Naive thymus-derived CD4-positive, alpha-beta T cell (primary cell): ENCODE data around the gene CRTC3. TPM values are rescaled to one million over a fixed set of nuclear protein-coding genes. Genes with fewer than 3 reads are reported as not detected.

Source experiments
- ATAC-seq: fragments of 150-1000 bp; cut with Tn5 transposase; 2 replicates; pipeline ENCODE4 v1.10.0; 2021; ENCODE audit warnings: mild to moderate bottlenecking, moderate library complexity
- CTCF ChIA-PET: fragments of 350-600 bp; sonication (Branson Sonifier 250); formaldehyde crosslinking; loops from one replicate; lab custom pipeline; 2021; ENCODE audit warnings: antibody characterized with exemption; lab: Charles Lee
- POLR2A ChIA-PET: fragments of 350-600 bp; sonication (Branson Sonifier 250); formaldehyde crosslinking; loops from one replicate; lab custom pipeline; 2021; ENCODE audit warnings: antibody characterized with exemption, inconsistent platforms; lab: Charles Lee
- DNase-seq, 9 donors: peaks; one replicate each; pipeline versions ENCODE4 v3.0.0 to v3.0.0-alpha.2; 2020 to 2022; ENCODE audit warnings: mixed read lengths in 1 of 9
- H3K27ac ChIP-seq: one replicate; pipeline ENCODE4 v1.7.0; 2013; ENCODE audit warnings: mild to moderate bottlenecking, low read depth, low read length, moderate library complexity
- H3K27me3 ChIP-seq, 2 donors: one replicate each; pipeline ENCODE4 v1.7.0; 2013; ENCODE audit warnings: low read length in 2 of 2, mild to moderate bottlenecking in 2 of 2, moderate library complexity in 2 of 2; ENCODE audit not compliant: control insufficient read depth in 2 of 2, insufficient read depth in 2 of 2
- H3K36me3 ChIP-seq, 3 experiments: 1 replicate in 2 of 3; 2 replicates in 1 of 3; pipeline ENCODE4 v1.7.0; 2013; ENCODE audit warnings: low read length in 3 of 3, mild to moderate bottlenecking in 3 of 3, moderate library complexity in 1 of 3; ENCODE audit not compliant: insufficient read depth in 3 of 3, control insufficient read depth in 2 of 3
- H3K4me1 ChIP-seq, 2 donors: one replicate each; pipeline ENCODE4 v1.7.0; 2013; ENCODE audit warnings: low read length in 2 of 2, mild to moderate bottlenecking in 2 of 2, moderate library complexity in 1 of 2; ENCODE audit not compliant: control insufficient read depth in 2 of 2, insufficient read depth in 2 of 2
- H3K4me3 ChIP-seq: 2 replicates; pipeline ENCODE4 v1.7.0; 2013; ENCODE audit warnings: mild to moderate bottlenecking, low read length
- H3K9me3 ChIP-seq, 3 experiments: 1 replicate in 2 of 3; 2 replicates in 1 of 3; pipeline ENCODE4 v1.7.0; 2013; ENCODE audit warnings: low read length in 3 of 3; ENCODE audit not compliant: control insufficient read depth in 2 of 3
- H3K27ac Mint-ChIP-seq, 9 donors: one replicate each; pipeline ENCODE4 v1.8.0; 2020 to 2022; ENCODE audit warnings: mixed read lengths in 9 of 9, mild to moderate bottlenecking in 8 of 9, moderate library complexity in 5 of 9, inconsistent platforms in 2 of 9
- H3K27me3 Mint-ChIP-seq, 5 donors: one replicate each; pipeline ENCODE4 v1.8.0; 2021 to 2022; ENCODE audit warnings: mixed read lengths in 5 of 5, mild to moderate bottlenecking in 1 of 5
- H3K36me3 Mint-ChIP-seq, 5 donors: one replicate each; pipeline ENCODE4 v1.8.0; 2020 to 2022; ENCODE audit warnings: mixed read lengths in 5 of 5, mild to moderate bottlenecking in 3 of 5, inconsistent platforms in 1 of 5
- H3K4me1 Mint-ChIP-seq, 7 donors: one replicate each; pipeline ENCODE4 v1.8.0; 2020 to 2022; ENCODE audit warnings: mixed read lengths in 7 of 7, mild to moderate bottlenecking in 3 of 7, inconsistent platforms in 1 of 7
- H3K4me3 Mint-ChIP-seq, 10 donors: one replicate each; pipeline ENCODE4 v1.8.0; 2020 to 2022; ENCODE audit warnings: mild to moderate bottlenecking in 10 of 10, mixed read lengths in 10 of 10, moderate library complexity in 6 of 10, inconsistent platforms in 2 of 10
- H3K9me3 Mint-ChIP-seq, 11 donors: one replicate each; pipeline ENCODE4 v1.8.0; 2020 to 2022; ENCODE audit warnings: mixed read lengths in 11 of 11, mild to moderate bottlenecking in 4 of 11, inconsistent platforms in 1 of 11, moderate library complexity in 1 of 11
- intact Hi-C, 2 donors: fragments of 100-400 bp; cut with micrococcal nuclease; formaldehyde crosslinking; loops; one replicate each; pipeline ENCODE4 v1.15.1; 2023
- polyA plus RNA-seq, 2 donors: library from polyadenylated mRNA; unstranded; fragments of 300-500 nt; fragmentation: Illumina TruSeq; gene quantifications; one replicate each; pipeline ENCODE4 v1.2.3, GENCODE V29; 2021
- total RNA-seq, 6 experiments: library from RNA in 5 of 6; stranded (reverse) in 5 of 6; gene quantifications; 1 replicate in 5 of 6; 2 replicates in 1 of 6; pipeline ENCODE4 v1.2.3 and lab custom pipeline; 2021 to 2026

Gene CRTC3
- total and polyA plus RNA-seq, 7 experiments from 2014 or later = 40.5 to 132 (median 106) TPM

DNA sequence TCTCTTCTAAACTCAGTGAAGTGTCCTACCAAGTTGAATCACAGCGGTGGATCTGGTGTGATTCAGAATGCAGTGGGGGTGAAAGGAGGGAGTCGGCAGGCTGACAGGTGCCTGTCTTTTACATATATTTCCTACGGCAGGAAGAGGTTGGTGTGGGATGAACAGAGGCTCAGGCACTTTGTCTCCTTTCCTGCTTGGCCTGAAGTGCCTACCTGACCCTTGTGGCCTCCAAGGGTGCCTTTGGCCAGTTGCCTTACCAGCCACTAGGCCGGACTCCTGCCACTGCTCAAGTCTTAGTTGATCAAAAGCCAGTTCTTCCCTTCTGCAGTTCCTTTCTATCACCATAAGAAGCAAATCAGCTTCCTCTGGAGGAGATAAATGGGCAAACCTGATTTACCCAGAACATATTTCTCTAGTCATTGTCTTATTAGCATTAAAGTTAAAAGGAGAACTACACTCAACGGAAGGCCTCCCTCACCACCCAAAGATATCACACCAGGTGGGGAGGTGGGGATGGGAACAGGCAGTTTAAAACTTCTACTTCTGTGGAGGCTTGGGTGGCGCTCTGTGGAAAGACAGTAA lies 52.1 kb downstream of the CRTC3 start:
- intact Hi-C loops = loop anchor here in 1 of 2 donors (1.0 to 2.0 kb wide), 3 partner anchors 8 to 17 kb away; no protein-coding TSS in a partner anchor
- Histone ChIP-seq H3K27ac (peak overlapping the region; percentile 70), H3K9me3 (no peaks in the 10 kb centered on the region), H3K27me3 (no peaks in the 10 kb centered on the region), H3K36me3 (peaks cover 0 to 4% (median 0%) of the 10 kb centered on the region in 3 experiments), H3K4me3 (no peak overlapping the region), H3K4me1 (peaks cover 4 to 45% of the 10 kb centered on the region in 2 donors)
- DNase-seq = peak in 2 of 9 donors; percentile 25 to 29
- Mint-ChIP-seq H3K27me3 (no peaks in the 10 kb centered on the region), H3K9me3 (no peaks in the 10 kb centered on the region), H3K36me3 (peaks cover 4 to 29% (median 11%) of the 10 kb centered on the region in 5 donors), H3K4me3 (peak overlapping the region; percentile 62 to 86 (median 76)), H3K4me1 (peaks cover 48 to 94% (median 78%) of the 10 kb centered on the region in 7 donors), H3K27ac (peak overlapping the region; percentile 65 to 99 (median 92))
- ATAC-seq = peak; percentile 51
- CTCF ChIA-PET = interaction anchor here (1.3 kb wide), 2 partner anchors 9 to 37 kb away, joined by 3 to 6 read pairs; no protein-coding TSS in a partner anchor
- POLR2A ChIA-PET = interaction anchor here (0.9 to 1.4 kb wide), 3 partner anchors 12 to 51 kb away, joined by 3 to 7 read pairs (median 5); no protein-coding TSS in a partner anchor

- ATAC-seq (no peak), DNase-seq (no peak)
- ChIA-PET CTCF (interaction anchor here (1.3 kb wide), 2 partner anchors 10 to 37 kb away, joined by 3 to 6 read pairs; no protein-coding TSS in a partner anchor), POLR2A (interaction anchor here (0.6 to 1.4 kb wide), 4 partner anchors 8 to 52 kb away, joined by 3 to 7 read pairs (median 4); no protein-coding TSS in a partner anchor)
- peaks cover 46 to 94% (median 78%) of the 10 kb centered on the region in 7 donors for H3K4me1 Mint-ChIP-seq
- peaks cover 0 to 4% (median 0%) of the 10 kb centered on the region in 3 experiments for H3K36me3 ChIP-seq
- peaks cover 6 to 51% of the 10 kb centered on the region in 2 donors for H3K4me1 ChIP-seq
- peak overlapping the region in 5 of 10 donors; percentile 48 to 85 (median 77) for H3K4me3 Mint-ChIP-seq
- H3K4me3 ChIP-seq = no peak overlapping the region
- H3K9me3 ChIP-seq = no peaks in the 10 kb centered on the region
- H3K9me3 Mint-ChIP-seq = no peaks in the 10 kb centered on the region
- H3K27ac Mint-ChIP-seq = peak overlapping the region in 8 of 9 donors; percentile 65 to 99 (median 93)
- intact Hi-C loops = loop anchor here in 1 of 2 donors (1.0 kb wide), 2 partner anchors 8 to 12 kb away; no protein-coding TSS in a partner anchor
- H3K27me3 ChIP-seq = no peaks in the 10 kb centered on the region
- H3K36me3 Mint-ChIP-seq = peaks cover 2 to 26% (median 13%) of the 10 kb centered on the region in 5 donors
- H3K27ac ChIP-seq = peak overlapping the region; percentile 70
- H3K27me3 Mint-ChIP-seq = no peaks in the 10 kb centered on the region
Observed at GRCh38 chr15:90582553-90582952, 52.8 kb downstream of the CRTC3 start.

DNA sequence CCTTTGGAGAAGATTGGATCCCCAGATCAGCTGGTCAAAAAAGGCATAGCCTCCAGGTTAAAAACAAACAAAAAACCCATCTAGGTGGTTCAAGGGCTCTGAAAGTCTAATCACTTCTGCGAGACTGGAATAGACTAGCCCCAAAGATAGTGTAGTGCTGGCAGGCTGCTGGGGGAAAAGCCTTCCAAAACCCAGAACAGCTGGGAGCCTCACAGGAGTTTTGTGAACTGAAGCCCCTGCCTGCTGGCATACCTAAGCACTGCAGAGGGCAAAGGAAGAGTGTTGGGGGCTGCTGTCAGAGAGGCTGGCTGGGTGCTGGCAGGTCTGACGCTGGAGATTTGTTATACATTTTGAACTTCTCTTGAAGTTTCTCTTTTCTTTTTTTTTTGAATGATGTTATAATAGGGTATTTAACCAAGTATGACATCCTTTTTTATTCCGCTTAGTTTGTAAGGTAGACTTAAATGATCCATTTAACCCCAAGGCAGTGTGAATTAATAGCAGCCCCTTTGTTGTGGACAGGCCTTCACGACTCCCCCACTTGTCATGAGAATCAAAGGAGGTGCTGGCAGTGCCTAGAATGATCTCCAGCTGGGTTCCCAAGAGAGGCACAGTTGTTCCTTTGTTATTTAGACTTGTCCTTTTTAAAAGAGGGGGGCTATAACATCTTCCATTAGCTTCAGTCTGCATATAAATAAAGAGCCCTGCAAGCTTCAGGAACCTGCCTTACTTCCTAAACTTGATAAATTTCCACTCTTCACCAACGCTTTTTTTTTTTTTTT lies 53.9 kb downstream of the CRTC3 start:
- ATAC-seq (no peak), DNase-seq (no peak)
- CTCF ChIA-PET = interaction anchor here (0.8 to 1.2 kb wide), 2 partner anchors 11 to 354 kb away, joined by 3 to 6 read pairs; no protein-coding TSS in a partner anchor
- Mint-ChIP-seq H3K9me3 (no peaks in the 10 kb centered on the region), H3K4me1 (peaks cover 50 to 94% (median 79%) of the 10 kb centered on the region in 7 donors), H3K4me3 (peak overlapping the region in 9 of 10 donors; percentile 42 to 85 (median 61)), H3K27ac (peak overlapping the region; percentile 8 to 96 (median 91)), H3K27me3 (no peaks in the 10 kb centered on the region), H3K36me3 (peaks cover 0 to 29% (median 11%) of the 10 kb centered on the region in 5 donors)
- Histone ChIP-seq H3K4me3 (no peak overlapping the region), H3K27me3 (no peaks in the 10 kb centered on the region), H3K36me3 (peaks cover 0 to 4% (median 3%) of the 10 kb centered on the region in 3 experiments), H3K4me1 (peaks cover 6 to 51% of the 10 kb centered on the region in 2 donors), H3K9me3 (no peaks in the 10 kb centered on the region), H3K27ac (peak overlapping the region; percentile 54)
- POLR2A ChIA-PET = interaction anchor here (0.6 to 1.2 kb wide), 5 partner anchors 10 to 104 kb away, joined by 3 to 5 read pairs (median 4); no protein-coding TSS in a partner anchor
- intact Hi-C loops = no loop called here

DNA sequence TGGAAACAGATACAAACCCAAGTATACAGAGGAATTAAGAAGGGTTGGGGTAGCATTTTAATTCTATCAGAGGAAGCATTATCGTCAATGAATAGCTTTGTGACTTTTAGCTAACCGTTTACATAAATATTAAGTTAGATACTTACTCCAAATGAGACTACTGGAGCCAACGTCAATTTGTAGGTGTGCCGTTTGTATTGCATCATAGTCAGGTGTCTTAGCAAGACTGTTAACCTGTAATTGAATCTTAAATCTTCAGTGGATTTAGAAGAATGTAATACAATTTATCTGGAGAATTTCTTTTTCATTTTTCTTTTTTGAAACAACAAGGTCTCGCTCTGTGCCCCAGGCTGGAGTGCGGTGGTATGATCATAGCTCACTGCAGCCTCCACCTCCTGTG lies 55.1 kb downstream of the CRTC3 start:
- H3K4me3 ChIP-seq = no peak overlapping the region
- Mint-ChIP-seq H3K4me3 (no peak overlapping the region), H3K27me3 (no peaks in the 10 kb centered on the region), H3K4me1 (peaks cover 51 to 86% (median 73%) of the 10 kb centered on the region in 7 donors), H3K36me3 (peaks cover 0 to 31% (median 11%) of the 10 kb centered on the region in 5 donors), H3K27ac (peak overlapping the region in 6 of 9 donors; percentile 8 to 96 (median 92)), H3K9me3 (no peaks in the 10 kb centered on the region)
- peaks cover 0 to 4% (median 3%) of the 10 kb centered on the region in 3 experiments for H3K36me3 ChIP-seq
- no peaks in the 10 kb centered on the region for H3K9me3 ChIP-seq
- H3K27me3 ChIP-seq = no peaks in the 10 kb centered on the region
- H3K27ac ChIP-seq = no peak overlapping the region
- POLR2A ChIA-PET = interaction anchor here (0.7 to 1.5 kb wide), 7 partner anchors 9 to 54 kb away, joined by 3 to 9 read pairs (median 5); no protein-coding TSS in a partner anchor
- intact Hi-C loops = no loop called here
- DNase-seq = no peak
- CTCF ChIA-PET = interaction anchor here (0.6 to 1.9 kb wide), 5 partner anchors 10 to 480 kb away, joined by 4 to 6 read pairs (median 6); no protein-coding TSS in a partner anchor
- ATAC-seq = no peak
- peaks cover 6 to 52% of the 10 kb centered on the region in 2 donors for H3K4me1 ChIP-seq

DNA sequence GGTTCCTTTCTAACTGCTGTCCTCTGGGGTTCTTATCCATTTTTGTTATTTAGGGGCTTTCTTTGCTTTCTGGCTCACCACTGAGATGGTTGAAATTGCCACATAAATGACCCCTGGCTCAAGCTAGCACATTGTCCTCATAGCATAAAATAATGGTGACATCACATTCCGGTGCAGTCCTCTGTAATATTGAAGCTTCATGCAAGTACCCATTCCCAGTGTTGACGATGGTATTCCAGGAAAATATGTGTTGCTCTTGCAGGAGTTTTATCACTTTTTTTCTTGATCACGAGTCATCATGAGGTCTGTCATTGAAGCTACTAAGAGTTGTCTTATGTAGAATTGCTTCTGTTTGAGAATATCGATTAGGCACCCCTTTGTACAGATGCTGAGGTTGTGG lies 56.1 kb downstream of the CRTC3 start:
- no peaks in the 10 kb centered on the region for H3K27me3 ChIP-seq
- no peak overlapping the region for H3K4me3 ChIP-seq
- peaks cover 0 to 4% (median 3%) of the 10 kb centered on the region in 3 experiments for H3K36me3 ChIP-seq
- Mint-ChIP-seq H3K4me1 (peaks cover 46 to 84% (median 75%) of the 10 kb centered on the region in 7 donors), H3K9me3 (no peaks in the 10 kb centered on the region), H3K36me3 (peaks cover 4 to 36% (median 17%) of the 10 kb centered on the region in 5 donors), H3K4me3 (peak overlapping the region in 3 of 10 donors; percentile 3 to 14 (median 13)), H3K27me3 (no peaks in the 10 kb centered on the region), H3K27ac (peak overlapping the region in 6 of 9 donors; percentile 1 to 88 (median 20))
- no peaks in the 10 kb centered on the region for H3K9me3 ChIP-seq
- DNase-seq (no peak), ATAC-seq (no peak)
- intact Hi-C loops = no loop called here
- H3K27ac ChIP-seq = no peak overlapping the region
- H3K4me1 ChIP-seq = peaks cover 6 to 46% of the 10 kb centered on the region in 2 donors
- ChIA-PET CTCF (interaction anchor here (1.2 to 1.9 kb wide), 2 partner anchors 11 to 299 kb away, joined by 3 to 6 read pairs; no protein-coding TSS in a partner anchor), POLR2A (interaction anchor here (0.8 to 2.0 kb wide), 6 partner anchors 9 to 344 kb away, joined by 3 to 9 read pairs (median 6); no protein-coding TSS in a partner anchor)
